HG03439 (cell line): ENCODE data around the gene RYR1.
"Not testable (repeated sequence)": the region's sequence is repeated elsewhere in the genome, so short reads cannot be mapped to it uniquely, and the experiment has no call there.

Source experiments
- ATAC-seq: cut with Tn5 transposase; IDR thresholded peaks from one replicate; pipeline ENCODE4 v1.9.1; 2021; ENCODE audit warnings: mild to moderate bottlenecking, moderate library complexity; ENCODE audit not compliant: unreplicated experiment

RYR1 gene

GRCh38 chr19:38537071-38537936 is 103.8 kb downstream of the RYR1 start:
- ATAC-seq = no peak

GRCh38 chr19:38538386-38538785 is 104.9 kb downstream of the RYR1 start:
- ATAC-seq = no peak

- ATAC-seq = no peak
Observed at GRCh38 chr19:38538793-38539528, 105.5 kb downstream of the RYR1 start.

GRCh38 chr19:38539751-38540150 is 106.3 kb downstream of the RYR1 start:
- no peak for ATAC-seq

GRCh38 chr19:38542040-38542439 is 108.5 kb downstream of the RYR1 start:
- ATAC-seq = no peak

- ATAC-seq = no peak
Observed at GRCh38 chr19:38543286-38543806, 109.9 kb downstream of the RYR1 start.

- peak; percentile 64 for ATAC-seq
Observed at GRCh38 chr19:38543807-38544568, 110.5 kb downstream of the RYR1 start.

- no peak for ATAC-seq
Observed at GRCh38 chr19:38544569-38545315, 111.3 kb downstream of the RYR1 start.

GRCh38 chr19:38545596-38545995 is 112.1 kb downstream of the RYR1 start:
- no peak for ATAC-seq

GRCh38 chr19:38547421-38547820 is 113.9 kb downstream of the RYR1 start:
- no peak for ATAC-seq

- no peak for ATAC-seq
Observed at GRCh38 chr19:38549061-38549460, 115.6 kb downstream of the RYR1 start.

- no peak for ATAC-seq
Observed at GRCh38 chr19:38549942-38550341, 116.5 kb downstream of the RYR1 start.

GRCh38 chr19:38550376-38550775 is 116.9 kb downstream of the RYR1 start:
- no peak for ATAC-seq

GRCh38 chr19:38551450-38551813 is 117.9 kb downstream of the RYR1 start:
- peak; percentile 74 for ATAC-seq

- ATAC-seq = not testable (repeated sequence)
Observed at GRCh38 chr19:38553239-38553638, 119.7 kb downstream of the RYR1 start.

- no peak for ATAC-seq
Observed at GRCh38 chr19:38554676-38555141, 121.2 kb downstream of the RYR1 start.

- no peak for ATAC-seq
Observed at GRCh38 chr19:38555200-38555599, 121.7 kb downstream of the RYR1 start.

GRCh38 chr19:38556521-38557174 is 123.2 kb downstream of the RYR1 start:
- ATAC-seq = no peak

GRCh38 chr19:38557205-38557799 is 123.8 kb downstream of the RYR1 start:
- no peak for ATAC-seq
